Naive thymus-derived CD8-positive, alpha-beta T cell (primary cell): ENCODE data around the gene JAG2. TPM values are rescaled to one million over a fixed set of nuclear protein-coding genes. Genes with fewer than 3 reads are reported as not detected.

Experiments used
- ATAC-seq, 2 donors: fragments of 150-1000 bp; cut with Tn5 transposase in 1 of 2; sonication (Bioruptor Pico), chemical (Tn5 transposase) in 1 of 2; 1 replicate in 1 of 2; 2 replicates in 1 of 2; pipeline ENCODE4 v1.10.0; 2021; ENCODE audit warnings: mild to moderate bottlenecking in 2 of 2, moderate library complexity in 2 of 2
- POLR2A ChIA-PET: fragments of 350-600 bp; sonication (Branson Sonifier 250); formaldehyde crosslinking; loops from one replicate; lab custom pipeline; 2021; ENCODE audit warnings: antibody characterized with exemption; lab: Charles Lee
- DNase-seq, 10 donors: peaks; one replicate each; pipeline versions ENCODE4 v3.0.0 to v3.0.0-alpha.2; 2020 to 2022
- H3K27ac Mint-ChIP-seq, 10 donors: one replicate each; pipeline ENCODE4 v1.8.0; 2020 to 2022; ENCODE audit warnings: mild to moderate bottlenecking in 10 of 10, mixed read lengths in 10 of 10, moderate library complexity in 4 of 10, inconsistent platforms in 1 of 10
- H3K27me3 Mint-ChIP-seq, 5 donors: one replicate each; pipeline ENCODE4 v1.8.0; 2021 to 2022; ENCODE audit warnings: mixed read lengths in 5 of 5
- H3K36me3 Mint-ChIP-seq, 3 donors: one replicate each; pipeline ENCODE4 v1.8.0; 2020 to 2022; ENCODE audit warnings: mixed read lengths in 3 of 3, mild to moderate bottlenecking in 2 of 3, inconsistent platforms in 1 of 3
- H3K4me1 Mint-ChIP-seq, 4 donors: one replicate each; pipeline ENCODE4 v1.8.0; 2021 to 2022; ENCODE audit warnings: mixed read lengths in 4 of 4
- H3K4me3 Mint-ChIP-seq, 10 donors: one replicate each; pipeline ENCODE4 v1.8.0; 2020 to 2022; ENCODE audit warnings: mild to moderate bottlenecking in 10 of 10, mixed read lengths in 10 of 10, moderate library complexity in 6 of 10, inconsistent platforms in 1 of 10
- H3K9me3 Mint-ChIP-seq, 9 donors: one replicate each; pipeline ENCODE4 v1.8.0; 2020 to 2022; ENCODE audit warnings: mixed read lengths in 9 of 9, mild to moderate bottlenecking in 3 of 9, inconsistent platforms in 1 of 9, moderate library complexity in 1 of 9
- polyA plus RNA-seq, 3 donors: library from polyadenylated mRNA; unstranded; fragments of 300-500 nt; fragmentation: Illumina TruSeq; gene quantifications; one replicate each; pipeline ENCODE4 v1.2.3, GENCODE V29; 2021
- total RNA-seq, 8 experiments: library from RNA in 2 of 8; stranded (reverse) in 2 of 8; gene quantifications; one replicate each; pipeline ENCODE4 v1.2.3 and lab custom pipeline; 2021 to 2026

Gene JAG2
- total and polyA plus RNA-seq, 5 experiments from 2014 or later: 0.10 to 0.47 (median 0.17) TPM

DNA sequence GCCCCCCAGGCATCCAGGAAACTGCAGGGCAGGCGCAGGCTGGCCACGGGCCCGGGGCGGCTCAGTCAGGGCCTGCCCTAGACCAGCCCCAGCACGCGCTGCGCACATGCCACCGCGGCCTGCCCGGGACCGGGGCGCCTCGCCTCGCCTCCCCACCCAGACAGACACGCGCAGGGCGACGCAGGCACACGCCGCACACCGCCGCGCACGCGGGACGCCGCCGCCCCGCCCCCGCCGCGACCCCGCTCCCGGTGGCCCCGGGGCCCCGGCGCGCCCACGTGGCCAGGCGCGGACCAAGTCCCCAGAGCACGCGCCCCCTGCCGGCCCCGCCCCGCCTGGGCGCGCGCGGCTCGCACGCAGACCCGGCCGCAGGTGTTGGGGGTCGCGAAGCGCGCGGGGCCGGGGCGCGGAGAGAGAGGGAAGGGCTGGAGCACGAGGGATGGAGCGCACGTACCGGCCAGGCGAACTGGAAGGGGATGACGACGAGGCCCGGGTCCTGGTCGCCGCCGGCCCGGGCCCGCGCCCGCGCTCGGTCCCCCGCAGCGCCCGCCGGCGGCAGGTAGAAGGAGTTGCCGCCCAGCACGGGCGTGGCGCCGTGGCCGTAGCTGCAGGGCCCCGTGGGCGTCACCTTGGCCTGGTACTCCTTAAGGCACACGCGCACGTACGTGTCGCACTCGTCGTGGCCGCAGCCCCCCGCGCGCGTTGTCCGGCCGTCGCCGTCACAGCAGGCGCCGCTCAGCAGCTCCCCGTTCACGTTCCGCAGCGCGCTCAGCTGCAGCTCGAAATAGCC lies 1.1 kb downstream of the JAG2 start:
- Mint-ChIP-seq H3K27ac (no peak overlapping the region), H3K4me1 (peaks cover 8 to 25% (median 17%) of the 10 kb centered on the region in 4 donors), H3K27me3 (peaks cover 2 to 25% (median 17%) of the 10 kb centered on the region in 5 donors), H3K36me3 (peaks cover 0 to 3% (median 0%) of the 10 kb centered on the region in 3 donors), H3K4me3 (peak overlapping the region in 9 of 10 donors; percentile 22 to 74 (median 50)), H3K9me3 (no peaks in the 10 kb centered on the region)
- ATAC-seq: peak in 1 of 2 donors; percentile 25
- POLR2A ChIA-PET: no interaction called here
- no peak for DNase-seq

DNA sequence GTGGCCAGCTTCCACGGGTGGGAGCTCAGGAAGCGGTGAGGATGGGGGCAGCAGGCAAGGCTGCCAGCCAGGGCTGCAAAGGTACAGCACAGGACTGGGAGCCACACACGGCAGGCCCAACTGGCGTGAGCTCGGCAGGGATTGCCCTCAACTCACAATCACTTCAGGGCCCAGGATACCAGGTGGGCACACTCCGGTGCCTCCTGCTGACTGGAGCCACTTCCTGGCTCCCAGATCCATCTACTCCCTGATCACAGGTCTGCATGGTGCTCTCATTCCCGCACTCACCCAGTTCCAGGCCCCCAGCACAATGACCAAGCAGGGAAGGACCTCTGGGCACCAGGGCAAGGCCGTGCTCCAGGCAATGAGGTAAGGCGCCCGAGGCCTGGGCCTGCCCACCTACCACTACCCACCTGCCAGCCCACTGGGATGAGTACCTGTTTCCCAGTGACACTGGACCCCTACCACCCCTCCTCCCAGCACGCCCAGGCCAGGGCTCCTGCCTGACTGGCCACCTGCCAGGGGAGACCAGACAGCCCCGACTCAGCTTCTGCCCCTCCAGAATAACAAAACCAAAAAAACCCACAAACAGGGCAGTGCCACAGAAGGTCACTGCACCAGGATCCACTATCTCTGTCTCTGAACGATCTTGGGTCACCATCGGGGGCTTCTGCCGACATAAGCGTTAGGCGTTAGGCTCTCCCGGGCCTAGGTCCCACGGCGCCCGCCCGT lies 1.8 kb downstream of the JAG2 start:
- peak overlapping the region in 8 of 10 donors; percentile 32 to 69 (median 50) for H3K4me3 Mint-ChIP-seq
- POLR2A ChIA-PET: no interaction called here

DNA sequence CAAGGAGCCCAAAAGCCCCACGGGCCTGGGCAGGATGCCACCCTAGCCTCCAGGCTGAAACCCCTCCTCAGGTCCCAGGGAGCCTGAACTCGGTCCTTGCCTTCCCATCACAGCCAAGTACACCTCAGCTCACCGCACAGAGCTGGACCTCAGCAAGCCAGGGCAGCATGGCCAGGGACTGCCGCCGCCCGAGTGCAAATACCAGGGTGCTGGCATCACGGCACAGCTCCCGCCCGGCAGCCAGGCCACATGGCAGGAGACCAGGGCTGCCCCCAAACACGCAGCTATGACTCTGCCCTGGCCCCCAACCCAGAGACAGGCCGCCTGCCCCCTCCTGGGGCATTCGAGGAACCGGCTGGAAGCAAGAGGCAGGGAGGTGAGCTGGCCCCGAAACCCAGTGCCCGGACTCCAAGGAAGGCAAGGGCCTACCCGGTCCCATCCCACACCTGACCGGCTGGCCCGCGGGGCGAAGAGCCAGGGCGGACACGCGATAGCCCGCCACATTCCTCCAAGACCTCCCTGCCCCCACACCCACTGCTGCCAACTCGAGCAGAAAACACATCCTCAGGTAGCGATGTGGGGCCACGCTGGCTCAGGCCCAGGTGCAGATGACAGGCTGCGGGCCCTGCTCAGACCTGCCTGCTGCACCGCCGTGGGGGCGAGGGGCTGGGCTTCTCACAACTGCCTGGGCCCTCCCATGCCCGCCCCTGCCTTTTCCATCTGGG lies 2.7 kb downstream of the JAG2 start:
- Mint-ChIP-seq H3K4me3 (peak overlapping the region in 3 of 10 donors; percentile 7 to 63 (median 18)), H3K27ac (no peak overlapping the region), H3K4me1 (peaks cover 5 to 16% (median 11%) of the 10 kb centered on the region in 4 donors), H3K36me3 (peaks cover 0 to 3% (median 0%) of the 10 kb centered on the region in 3 donors), H3K27me3 (peaks cover 2 to 25% (median 17%) of the 10 kb centered on the region in 5 donors), H3K9me3 (no peaks in the 10 kb centered on the region)
- POLR2A ChIA-PET: no interaction called here
- ATAC-seq (no peak), DNase-seq (no peak)

More for the DNA sequence above, 1.8 kb downstream of the JAG2 start:
- Mint-ChIP-seq H3K9me3 (no peaks in the 10 kb centered on the region), H3K27ac (no peak overlapping the region), H3K27me3 (peaks cover 2 to 25% (median 17%) of the 10 kb centered on the region in 5 donors), H3K36me3 (peaks cover 0 to 3% (median 0%) of the 10 kb centered on the region in 3 donors), H3K4me1 (peaks cover 6 to 21% (median 15%) of the 10 kb centered on the region in 4 donors)
- ATAC-seq (no peak), DNase-seq (no peak)

DNA sequence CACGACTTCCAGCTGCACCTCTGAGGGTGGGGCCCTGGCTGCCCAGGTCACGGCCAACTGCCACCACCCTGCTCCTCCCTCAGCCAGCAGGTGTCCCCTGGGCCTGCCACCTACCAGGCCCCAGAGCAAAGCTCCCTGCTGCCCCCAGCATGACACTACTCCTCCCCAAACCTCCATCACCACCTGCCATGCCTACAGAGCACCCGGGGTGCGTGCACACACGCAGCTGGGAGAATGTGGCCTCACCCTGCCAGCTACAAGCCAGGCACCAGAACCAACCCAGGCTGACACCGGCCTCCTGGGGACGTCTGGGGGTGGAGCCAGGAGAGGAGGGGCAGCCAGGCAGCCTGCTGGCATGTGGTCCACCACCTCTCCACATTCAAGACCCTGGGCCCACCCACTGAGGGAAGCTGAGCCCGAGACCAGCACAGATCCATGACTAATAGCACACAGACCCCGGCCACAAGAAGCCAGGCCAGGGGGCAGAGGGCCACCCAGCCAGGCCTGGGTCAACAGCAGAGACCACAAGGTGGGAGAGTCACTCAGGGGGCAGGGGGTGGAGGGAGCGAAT lies 3.4 kb downstream of the JAG2 start:
- no peak for ATAC-seq
- peaks cover 0 to 3% (median 0%) of the 10 kb centered on the region in 3 donors for H3K36me3 Mint-ChIP-seq
- no peak for DNase-seq
- POLR2A ChIA-PET: no interaction called here
- H3K4me3 Mint-ChIP-seq: no peak overlapping the region
- no peaks in the 10 kb centered on the region for H3K9me3 Mint-ChIP-seq
- no peak overlapping the region for H3K27ac Mint-ChIP-seq
- peaks cover 2 to 25% (median 14%) of the 10 kb centered on the region in 5 donors for H3K27me3 Mint-ChIP-seq
- H3K4me1 Mint-ChIP-seq: peaks cover 5 to 11% (median 7%) of the 10 kb centered on the region in 4 donors

GRCh38 chr14:105163040-105163742 lies 5.4 kb downstream of the JAG2 start:
- DNase-seq (no peak), ATAC-seq (no peak)
- peaks cover 0 to 1% (median 0%) of the 10 kb centered on the region in 4 donors for H3K4me1 Mint-ChIP-seq
- no peak overlapping the region for H3K4me3 Mint-ChIP-seq
- H3K27ac Mint-ChIP-seq: no peak overlapping the region
- H3K27me3 Mint-ChIP-seq: peaks cover 2 to 15% (median 7%) of the 10 kb centered on the region in 5 donors
- POLR2A ChIA-PET: interaction anchor here (0.6 kb wide), 1 partner anchor 232 kb away, joined by 3 read pairs; no protein-coding TSS in a partner anchor
- no peaks in the 10 kb centered on the region for H3K36me3 Mint-ChIP-seq
- H3K9me3 Mint-ChIP-seq: no peaks in the 10 kb centered on the region

DNA sequence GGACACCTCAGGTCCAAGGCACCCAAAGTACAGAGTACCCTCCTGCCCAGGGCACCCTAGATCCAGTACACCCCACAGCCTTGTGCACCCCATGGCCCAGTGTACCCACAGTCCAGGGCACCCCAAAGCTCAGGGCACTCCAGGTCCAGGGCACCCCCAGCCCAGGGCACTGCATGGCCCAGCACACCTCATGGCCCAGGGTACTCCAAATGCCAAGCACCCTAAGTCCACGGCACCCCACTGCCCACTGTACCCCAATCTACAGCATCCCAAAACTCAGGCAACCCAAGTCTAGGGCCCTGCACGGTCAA lies 6.0 kb downstream of the JAG2 start:
- Mint-ChIP-seq H3K9me3 (no peaks in the 10 kb centered on the region), H3K4me1 (peaks cover 0 to 1% (median 0%) of the 10 kb centered on the region in 4 donors), H3K27me3 (peaks cover 2 to 13% (median 7%) of the 10 kb centered on the region in 5 donors), H3K27ac (no peak overlapping the region), H3K36me3 (no peaks in the 10 kb centered on the region), H3K4me3 (no peak overlapping the region)
- DNase-seq (no peak), ATAC-seq (no peak)
- POLR2A ChIA-PET: no interaction called here

DNA sequence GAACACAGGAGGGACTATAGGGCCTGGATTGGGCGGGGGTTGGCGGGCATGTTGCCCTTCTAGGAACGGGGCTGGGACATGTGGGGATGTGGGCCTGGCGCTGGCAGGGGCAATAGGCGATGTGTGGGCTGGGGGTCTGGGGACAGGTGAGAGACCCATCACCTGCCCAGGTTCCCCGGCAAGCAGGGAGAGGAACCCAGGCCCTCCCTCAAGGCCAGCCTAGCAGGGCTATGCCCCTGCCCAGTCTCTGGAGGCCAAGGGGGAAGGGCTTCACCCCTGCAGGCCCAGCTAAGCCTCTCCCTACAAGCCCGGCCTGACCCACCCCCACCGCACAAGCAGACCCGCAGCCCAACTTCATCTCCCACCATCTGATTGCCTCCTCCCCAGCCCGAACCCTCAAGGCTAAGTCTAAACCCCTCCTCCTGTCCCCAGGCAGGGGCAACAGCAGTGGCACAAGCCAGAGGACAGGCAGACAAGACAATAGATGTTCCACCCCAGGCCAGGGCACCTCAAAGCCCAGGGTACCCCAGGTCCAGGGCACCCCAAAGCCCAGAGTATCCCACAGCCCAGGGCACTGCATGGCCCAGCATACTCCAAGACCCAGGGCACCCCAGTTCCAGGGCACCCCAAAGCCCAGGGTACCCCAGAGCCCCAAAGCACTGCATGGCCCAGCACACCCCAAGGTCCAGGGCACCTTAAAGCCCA lies 6.5 kb downstream of the JAG2 start:
- POLR2A ChIA-PET: no interaction called here
- Mint-ChIP-seq H3K4me1 (peaks cover 0 to 1% (median 0%) of the 10 kb centered on the region in 4 donors), H3K4me3 (no peak overlapping the region), H3K27ac (no peak overlapping the region), H3K9me3 (no peaks in the 10 kb centered on the region), H3K36me3 (peaks cover 0 to 2% (median 0%) of the 10 kb centered on the region in 3 donors), H3K27me3 (peaks cover 3 to 13% (median 7%) of the 10 kb centered on the region in 5 donors)
- DNase-seq (peak in 2 of 10 donors; percentile 40 to 76), ATAC-seq (peak in 1 of 2 donors; percentile 16)

GRCh38 chr14:105161309-105161708 lies 7.3 kb downstream of the JAG2 start:
- Mint-ChIP-seq H3K27me3 (peaks cover 0 to 5% (median 1%) of the 10 kb centered on the region in 5 donors), H3K36me3 (peaks cover 0 to 2% (median 0%) of the 10 kb centered on the region in 3 donors), H3K9me3 (no peaks in the 10 kb centered on the region), H3K27ac (no peak overlapping the region), H3K4me1 (no peaks in the 10 kb centered on the region), H3K4me3 (no peak overlapping the region)
- ATAC-seq (no peak), DNase-seq (no peak)
- POLR2A ChIA-PET: no interaction called here

- ATAC-seq (no peak), DNase-seq (no peak)
- Mint-ChIP-seq H3K36me3 (peaks cover 0 to 2% (median 0%) of the 10 kb centered on the region in 3 donors), H3K4me1 (no peaks in the 10 kb centered on the region), H3K4me3 (no peak overlapping the region), H3K27me3 (peaks cover 0 to 5% (median 1%) of the 10 kb centered on the region in 5 donors), H3K9me3 (no peaks in the 10 kb centered on the region), H3K27ac (peak overlapping the region in 1 of 10 donors; percentile 25)
- POLR2A ChIA-PET: no interaction called here
These were observed 7.8 kb downstream of the JAG2 start for GRCh38 chr14:105160776-105161175.

DNA sequence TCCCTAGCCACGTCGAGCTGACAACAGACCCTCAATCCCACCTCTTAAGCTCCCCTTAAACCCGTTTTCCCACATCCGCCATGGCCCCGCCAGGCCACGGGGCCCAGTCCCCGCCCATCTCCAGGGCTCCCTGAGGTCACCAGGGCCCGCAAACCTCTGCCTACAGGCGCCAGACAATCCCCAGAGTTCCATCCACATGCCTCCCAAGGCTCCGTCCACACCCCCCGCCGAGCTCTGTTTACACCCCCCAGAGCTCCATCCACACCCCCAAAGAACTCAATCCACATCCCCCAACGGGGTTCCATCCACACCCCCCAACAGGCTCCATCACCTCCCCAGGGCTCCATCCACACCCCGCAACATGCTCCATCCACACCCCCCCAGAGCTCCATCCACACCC lies 9.2 kb downstream of the JAG2 start:
- H3K27me3 Mint-ChIP-seq: peaks cover 0 to 3% (median 0%) of the 10 kb centered on the region in 5 donors
- H3K9me3 Mint-ChIP-seq: no peaks in the 10 kb centered on the region
- peaks cover 0 to 2% (median 0%) of the 10 kb centered on the region in 3 donors for H3K36me3 Mint-ChIP-seq
- no peak overlapping the region for H3K4me3 Mint-ChIP-seq
- DNase-seq: no peak
- no peak overlapping the region for H3K27ac Mint-ChIP-seq
- POLR2A ChIA-PET: interaction anchor here (0.6 kb wide), 1 partner anchor 130 kb away, joined by 4 read pairs; no protein-coding TSS in a partner anchor
- no peak for ATAC-seq
- H3K4me1 Mint-ChIP-seq: peaks cover 0 to 2% (median 0%) of the 10 kb centered on the region in 4 donors

GRCh38 chr14:105158794-105159193 lies 9.8 kb downstream of the JAG2 start:
- H3K4me3 Mint-ChIP-seq: no peak overlapping the region
- POLR2A ChIA-PET: no interaction called here
- ATAC-seq (no peak), DNase-seq (no peak)
- H3K27ac Mint-ChIP-seq: no peak overlapping the region
- peaks cover 0 to 3% (median 0%) of the 10 kb centered on the region in 5 donors for H3K27me3 Mint-ChIP-seq
- H3K9me3 Mint-ChIP-seq: no peaks in the 10 kb centered on the region
- H3K36me3 Mint-ChIP-seq: peaks cover 0 to 2% (median 0%) of the 10 kb centered on the region in 3 donors
- H3K4me1 Mint-ChIP-seq: peaks cover 0 to 2% (median 0%) of the 10 kb centered on the region in 4 donors
